Measurements from ENCODE around the gene UPF1. TPM values are rescaled to one million over a fixed set of nuclear protein-coding genes. Genes with fewer than 3 reads are reported as not detected.

UPF1 gene
- total and polyA plus RNA-seq, 2 of the 13 experiments (the other 11 are each of a cell fraction or from before 2014, with no cell fraction given) = 16.9 to 41.8 TPM

GRCh38 chr19:18863843-18864362, 32.1 kb downstream of the UPF1 start:
- Histone ChIP-seq H2AFZ (ENCODE audit: low read length) (no peak overlapping the region), H4K20me1 (ENCODE audit: insufficient read depth, low read length) (no peaks in the 10 kb centered on the region), H3K4me3 (replicated peaks in 1 of 3; ENCODE audit: insufficient read depth in 1 of 3, low read depth in 2 of 3, low read length in 3 of 3) (no peak overlapping the region), H3K4me2 (ENCODE audit: low read depth, low read length) (no peak overlapping the region), H3K4me1 (ENCODE audit: insufficient read depth, low read length) (no peaks in the 10 kb centered on the region), H3K36me3 (replicated peaks in 1 of 2; ENCODE audit: control insufficient read depth in 1 of 2, insufficient read depth in 2 of 2, low read length in 2 of 2) (peaks cover 51 to 86% of the 10 kb centered on the region in 2 experiments), H3K27ac (ENCODE audit: extremely low read length, insufficient read depth, low read length) (no peak overlapping the region), H3K9me3 (ENCODE audit: low read length) (no peaks in the 10 kb centered on the region), H3K27me3 (ENCODE audit: control insufficient read depth in 1 of 2, insufficient read depth in 2 of 2, low read length in 2 of 2) (no peaks in the 10 kb centered on the region), H3K79me2 (ENCODE audit: insufficient read depth, low read length) (no peaks in the 10 kb centered on the region), H3K9ac (ENCODE audit: insufficient read depth, low read depth, low read length) (no peak overlapping the region)
- ChIA-PET POLR2A (no interaction called here), CTCF (ENCODE audit: low intra/inter-chr PET ratio, low total read pairs) (no interaction called here)
- BruUV-seq (replicated peaks) = no TSS peak
- in situ Hi-C loops (cut with HindIII; ENCODE audit: extremely low pct_ligation_motif_present, low pct_unique_long_range_greater_than_20kb) (no loop called here), intact Hi-C loops (cut with micrococcal nuclease; ENCODE audit: unreplicated experiment) (no loop called here)
- no peak for FAIRE-seq
- no peak for ATAC-seq
- 97% methylated on average over 3 of the region's 16 CpGs for WGBS (ENCODE audit: low lambda C conversion rate)
- no peak for DNase-seq (ENCODE audit: low spot score)
- TF ChIP-seq NR3C1 (CRISPR knock-in tag; IDR thresholded peaks at IDR 0.05) (no peak), RBM22 (optimal IDR thresholded peaks at IDR 0.05; ENCODE audit: low read length) (peak; percentile 52)

GRCh38 chr19:18865106-18865972, 33.6 kb downstream of the UPF1 start:
- Histone ChIP-seq H3K4me2 (ENCODE audit: low read depth, low read length) (no peak overlapping the region), H3K4me3 (replicated peaks in 1 of 3; ENCODE audit: insufficient read depth in 1 of 3, low read depth in 2 of 3, low read length in 3 of 3) (no peak overlapping the region), H4K20me1 (ENCODE audit: insufficient read depth, low read length) (no peaks in the 10 kb centered on the region), H3K9me3 (ENCODE audit: low read length) (no peaks in the 10 kb centered on the region), H3K36me3 (replicated peaks in 1 of 2; ENCODE audit: control insufficient read depth in 1 of 2, insufficient read depth in 2 of 2, low read length in 2 of 2) (peaks cover 42 to 71% of the 10 kb centered on the region in 2 experiments; a peak in 4 of 5 replicates), H3K27me3 (ENCODE audit: control insufficient read depth in 1 of 2, insufficient read depth in 2 of 2, low read length in 2 of 2) (no peaks in the 10 kb centered on the region), H3K4me1 (ENCODE audit: insufficient read depth, low read length) (no peaks in the 10 kb centered on the region), H3K27ac (ENCODE audit: extremely low read length, insufficient read depth, low read length) (no peak overlapping the region), H2AFZ (ENCODE audit: low read length) (no peak overlapping the region), H3K79me2 (ENCODE audit: insufficient read depth, low read length) (no peaks in the 10 kb centered on the region), H3K9ac (ENCODE audit: insufficient read depth, low read depth, low read length) (no peak overlapping the region)
- intact Hi-C loops (cut with micrococcal nuclease; ENCODE audit: unreplicated experiment) = no loop called here
- FAIRE-seq (no peak), DNase-seq (ENCODE audit: low spot score) (no peak), ATAC-seq (no peak)
- no TSS peak for BruUV-seq (replicated peaks)
- in situ Hi-C loops (cut with HindIII; ENCODE audit: extremely low pct_ligation_motif_present, low pct_unique_long_range_greater_than_20kb) = no loop called here
- POLR2A ChIA-PET = no interaction called here
- CTCF ChIA-PET (ENCODE audit: low intra/inter-chr PET ratio, low total read pairs) = interaction anchor here (1.7 kb wide), 1 partner anchor 122 kb away, joined by 6 read pairs; no protein-coding TSS in a partner anchor
- 98% methylated on average over 18 of the region's 27 CpGs for WGBS (ENCODE audit: low lambda C conversion rate)
- TF ChIP-seq ZNF256 (CRISPR knock-in tag; conservative IDR thresholded peaks at IDR 0.05) (no peak), ZMAT5 (CRISPR knock-in tag; IDR thresholded peaks at IDR 0.05; ENCODE audit: borderline replicate concordance, low read depth) (no peak), ZNF547 (CRISPR knock-in tag; IDR thresholded peaks at IDR 0.05) (no peak), ZBTB40 (IDR thresholded peaks at IDR 0.05) (no peak), ZBTB40 (CRISPR knock-in tag; IDR thresholded peaks at IDR 0.05) (0 out of 2 replicates have a peak, but pooled peaks have one; percentile 35)

All from HepG2 (cell line).